HG03045 (cell line): Measurements from ENCODE around the gene DHX15.

Source experiments
- ATAC-seq: cut with Tn5 transposase; IDR thresholded peaks from one replicate; pipeline ENCODE4 v1.9.1; 2021; ENCODE audit warnings: mild to moderate bottlenecking, moderate library complexity; ENCODE audit not compliant: unreplicated experiment

Gene DHX15

DNA sequence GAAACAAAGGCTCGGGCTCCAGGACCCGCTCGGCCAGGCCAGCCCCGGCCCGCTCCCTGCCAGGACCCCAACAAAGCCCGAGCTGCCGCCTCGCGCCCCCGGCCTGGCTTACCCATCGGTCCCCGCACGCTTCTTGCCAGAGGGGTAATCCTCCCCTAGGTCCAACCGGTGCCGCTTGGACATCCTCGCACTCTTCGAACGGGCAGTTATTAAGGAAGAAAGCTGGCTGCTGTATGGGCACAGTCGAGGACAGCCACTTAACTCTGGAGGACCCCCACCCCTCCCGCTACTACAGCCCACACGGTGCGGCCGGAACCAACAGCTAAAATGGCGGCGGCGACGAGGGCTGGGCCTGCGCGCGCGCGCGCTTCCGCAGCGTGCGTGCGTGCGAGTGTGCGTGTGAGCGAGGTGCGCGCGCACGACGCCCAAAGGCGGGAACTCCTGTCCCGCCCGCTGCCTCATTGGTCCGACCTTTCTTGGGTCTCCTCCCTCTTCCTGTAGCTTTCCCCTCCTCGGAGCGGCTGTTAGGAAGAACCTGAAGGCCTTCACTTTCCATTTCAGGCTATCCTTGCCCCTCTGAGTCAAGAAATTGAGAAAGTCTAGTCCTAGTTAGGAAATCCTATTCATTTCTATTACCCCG is at the start of gene DHX15:
DHX15 (minus strand) TSS at position 344 of the 640 bp plus-strand sequence; CDS start at position 183, 161 bp downstream.
- ATAC-seq = peak; percentile 92

DNA sequence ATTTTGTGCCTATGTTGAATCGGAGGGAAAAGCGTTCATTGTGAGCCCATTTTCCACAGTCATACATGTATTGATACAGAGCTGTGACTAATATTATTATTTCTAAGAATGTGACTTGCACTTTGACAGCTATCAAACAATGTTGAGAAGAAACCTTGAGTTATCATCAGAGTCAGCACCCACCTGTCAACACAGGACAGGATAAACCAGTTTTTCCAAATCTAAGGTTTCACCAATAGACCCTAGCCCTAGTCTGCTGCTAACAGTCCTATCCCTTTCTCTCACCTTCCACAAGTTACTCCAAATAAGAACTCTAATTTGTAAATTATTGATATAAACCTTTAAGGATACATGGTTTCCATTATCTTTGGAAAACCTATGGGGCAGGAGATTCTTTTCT is 47.7 kb upstream of the DHX15 start:
- no peak for ATAC-seq

GRCh38 chr4:24630937-24631336 is 46.6 kb upstream of the DHX15 start:
- ATAC-seq = no peak

DNA sequence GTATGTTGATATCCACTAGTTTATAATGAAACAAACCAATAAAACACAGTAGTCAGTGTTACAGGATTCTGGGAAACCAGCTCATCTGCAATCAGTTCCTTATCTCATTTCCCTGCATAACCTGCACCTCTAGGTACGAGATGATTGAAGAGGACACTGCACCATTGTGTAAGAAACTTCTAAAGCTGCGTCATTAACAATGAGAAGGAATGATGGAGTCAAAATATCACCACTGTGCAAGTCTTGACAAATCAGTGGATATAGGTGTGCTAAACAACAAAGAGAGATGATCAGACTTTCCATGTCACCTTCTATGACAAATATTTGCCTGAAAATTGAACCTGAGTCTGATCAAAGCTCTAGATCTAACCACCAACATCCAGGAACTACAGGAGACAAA is 40.7 kb upstream of the DHX15 start:
- no peak for ATAC-seq

DNA sequence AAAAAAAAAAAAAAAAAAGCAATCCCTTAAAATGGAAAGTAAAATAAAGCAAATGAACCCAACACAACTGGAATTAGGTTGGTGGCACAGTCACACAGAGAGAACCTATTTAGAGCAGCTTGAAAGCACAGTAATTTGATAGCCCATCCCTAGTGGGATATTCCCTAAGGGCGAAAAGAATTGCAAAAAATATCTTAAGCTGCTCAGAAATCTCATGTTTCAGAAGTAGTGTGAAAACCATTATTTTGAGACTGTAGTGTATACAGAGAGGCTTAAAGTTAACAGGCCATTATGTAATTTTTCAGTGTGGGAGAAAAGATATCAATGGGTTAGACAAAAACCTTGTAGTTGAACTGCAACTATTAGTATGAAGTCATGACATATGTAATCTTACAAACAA is 40.0 kb upstream of the DHX15 start:
- ATAC-seq = no peak

DNA sequence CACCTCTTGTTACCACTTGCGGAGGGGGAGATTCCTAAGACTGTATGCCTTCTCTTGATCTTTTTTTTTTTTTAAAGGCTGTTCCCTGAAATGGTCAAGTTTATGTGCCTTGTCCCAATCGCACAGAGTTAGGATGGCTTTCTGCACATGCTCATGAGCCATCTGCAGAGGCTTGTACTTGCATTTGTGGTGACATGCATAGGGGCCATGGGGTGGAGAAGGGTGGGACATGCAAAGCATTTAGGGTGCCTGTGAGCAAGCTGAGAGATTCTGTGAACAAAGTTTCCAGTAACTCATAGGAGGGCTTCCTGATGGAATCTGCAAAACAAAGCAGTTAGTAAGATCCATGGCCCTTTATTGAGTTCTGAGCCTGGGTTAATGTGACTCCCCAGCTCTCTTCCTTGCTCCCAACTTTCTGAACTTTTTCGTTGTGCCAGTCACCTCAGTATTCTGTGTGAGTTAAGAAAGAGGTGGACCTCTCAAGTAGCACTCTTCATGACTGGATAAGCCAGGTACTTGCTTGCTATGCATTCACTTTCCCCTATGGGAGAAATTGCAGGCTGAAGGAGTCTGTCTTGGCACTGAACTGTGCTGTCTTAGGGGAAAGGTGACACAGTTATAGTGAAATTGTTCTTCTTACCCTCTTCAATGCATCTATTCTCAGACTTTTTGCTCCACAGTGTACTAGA is 37.9 kb upstream of the DHX15 start:
- ATAC-seq = no peak

- ATAC-seq = no peak
These were observed 31.6 kb upstream of the DHX15 start for GRCh38 chr4:24615977-24616376.

- no peak for ATAC-seq
These were observed 30.5 kb upstream of the DHX15 start for GRCh38 chr4:24614881-24615280.

GRCh38 chr4:24613502-24613901 is 29.1 kb upstream of the DHX15 start:
- no peak for ATAC-seq

DNA sequence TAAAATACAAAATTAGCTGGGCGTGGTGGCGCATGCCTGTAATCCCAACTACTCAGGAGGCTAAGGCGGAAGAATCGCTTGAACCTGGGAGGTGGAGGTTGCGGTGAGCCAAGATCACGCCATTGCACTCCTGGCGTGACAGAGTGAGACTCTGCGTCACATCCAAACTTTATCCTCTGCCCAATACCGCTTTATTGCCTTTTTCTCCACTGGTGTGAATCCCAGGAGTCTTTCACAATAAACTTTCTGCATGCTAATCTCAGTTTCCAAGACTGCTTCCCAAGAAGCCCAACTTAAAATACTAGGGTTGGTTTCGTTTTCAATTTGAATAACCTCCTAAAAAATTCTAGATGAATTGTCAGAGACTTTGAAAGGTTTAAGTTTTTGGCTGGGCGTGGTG is 27.2 kb upstream of the DHX15 start:
- no peak for ATAC-seq

DNA sequence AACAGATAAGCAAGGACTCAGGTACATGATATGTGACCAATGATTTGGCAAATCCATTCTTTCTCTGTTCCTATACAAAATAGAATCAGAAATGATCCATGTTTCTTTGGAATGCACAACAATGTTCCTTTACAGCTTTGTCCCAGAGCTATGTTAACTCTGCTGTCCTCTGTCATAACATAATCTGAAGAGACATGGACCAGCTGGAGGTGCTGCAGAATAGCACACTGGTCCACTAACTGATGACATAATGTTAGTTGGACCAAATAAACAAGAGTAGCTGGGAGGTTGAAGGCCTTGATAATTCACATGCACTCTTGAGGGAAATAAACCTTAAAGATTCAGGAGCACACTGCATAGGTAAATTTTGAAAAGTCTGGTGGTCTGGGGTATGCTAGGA is 23.0 kb upstream of the DHX15 start:
- no peak for ATAC-seq

- no peak for ATAC-seq
These were observed 20.9 kb upstream of the DHX15 start for GRCh38 chr4:24605216-24605615.

DNA sequence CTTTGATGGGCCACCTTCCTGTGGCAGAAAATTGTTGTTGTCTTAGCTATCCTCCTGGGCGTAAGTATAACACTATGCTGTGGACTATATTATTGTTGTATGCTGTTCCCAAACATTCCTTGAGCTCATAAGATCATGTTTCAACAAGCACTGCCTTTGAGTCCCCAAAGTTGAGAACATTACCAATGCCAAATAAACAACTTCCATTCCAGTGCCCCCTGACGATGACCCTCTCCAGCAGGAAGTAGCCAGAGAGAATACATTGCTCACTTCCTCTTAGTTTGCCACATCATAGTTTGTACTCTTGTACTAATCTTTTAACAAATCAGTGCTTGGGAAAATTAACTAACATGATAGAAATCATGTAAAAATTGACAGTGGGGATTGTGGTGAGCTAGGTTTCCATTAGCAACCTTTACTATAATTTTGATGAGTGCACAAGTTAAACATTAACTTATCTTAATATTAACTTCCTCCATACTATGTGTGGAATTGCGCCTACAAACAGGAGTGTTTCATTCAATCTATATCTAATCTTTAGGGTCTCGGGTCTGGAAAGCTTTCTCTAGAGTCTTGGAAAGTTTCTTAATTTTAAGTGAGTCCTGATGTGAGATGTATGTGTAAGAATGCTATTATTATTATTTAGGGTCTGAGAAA is 20.3 kb upstream of the DHX15 start:
- no peak for ATAC-seq

DNA sequence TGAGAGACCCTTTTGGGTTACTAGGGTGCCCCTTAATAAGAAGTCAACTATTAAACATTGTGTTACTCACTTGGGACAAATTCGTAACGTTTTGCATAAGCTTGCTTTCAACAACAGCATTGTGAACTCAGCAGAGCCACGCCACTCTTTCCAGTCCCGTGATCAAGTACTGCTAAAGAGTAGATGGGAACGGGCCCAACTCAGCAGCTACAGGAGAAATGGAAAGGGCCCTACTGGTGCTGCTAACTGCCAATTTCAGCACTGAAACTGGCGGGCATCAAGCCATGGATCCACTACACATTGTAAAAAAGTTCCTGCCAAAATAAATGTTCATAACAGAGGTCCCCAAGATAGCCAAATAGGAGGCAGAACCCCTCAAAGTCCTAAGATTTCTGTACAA is 19.0 kb upstream of the DHX15 start:
- no peak for ATAC-seq

- ATAC-seq = no peak
These were observed 16.8 kb upstream of the DHX15 start for GRCh38 chr4:24601121-24601520.

GRCh38 chr4:24599275-24599674 is 14.9 kb upstream of the DHX15 start:
- no peak for ATAC-seq

- no peak for ATAC-seq
These were observed 13.7 kb upstream of the DHX15 start for GRCh38 chr4:24598025-24598424.

DNA sequence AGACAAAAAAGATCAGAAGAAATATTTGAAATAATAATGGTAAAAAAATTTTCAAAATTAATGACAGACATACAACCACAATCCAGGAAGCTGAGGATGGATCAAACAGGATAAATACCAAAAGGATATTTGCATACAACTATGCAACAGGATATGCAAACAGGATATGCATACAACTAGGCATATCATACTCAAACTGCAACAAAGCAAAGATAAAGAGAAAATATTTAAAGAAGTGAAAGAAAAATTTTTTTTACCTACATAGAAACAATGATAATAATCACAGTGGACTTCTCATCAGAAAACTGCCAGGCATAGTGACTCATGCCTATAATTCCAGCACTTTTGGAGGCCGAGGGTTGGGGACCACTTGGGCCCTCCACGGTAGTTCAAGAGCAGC is 11.3 kb upstream of the DHX15 start:
- ATAC-seq = no peak

- ATAC-seq = no peak
These were observed 10.5 kb upstream of the DHX15 start for GRCh38 chr4:24594887-24595286.

GRCh38 chr4:24589448-24589847 is 5.1 kb upstream of the DHX15 start:
- peak; percentile 40 for ATAC-seq

DNA sequence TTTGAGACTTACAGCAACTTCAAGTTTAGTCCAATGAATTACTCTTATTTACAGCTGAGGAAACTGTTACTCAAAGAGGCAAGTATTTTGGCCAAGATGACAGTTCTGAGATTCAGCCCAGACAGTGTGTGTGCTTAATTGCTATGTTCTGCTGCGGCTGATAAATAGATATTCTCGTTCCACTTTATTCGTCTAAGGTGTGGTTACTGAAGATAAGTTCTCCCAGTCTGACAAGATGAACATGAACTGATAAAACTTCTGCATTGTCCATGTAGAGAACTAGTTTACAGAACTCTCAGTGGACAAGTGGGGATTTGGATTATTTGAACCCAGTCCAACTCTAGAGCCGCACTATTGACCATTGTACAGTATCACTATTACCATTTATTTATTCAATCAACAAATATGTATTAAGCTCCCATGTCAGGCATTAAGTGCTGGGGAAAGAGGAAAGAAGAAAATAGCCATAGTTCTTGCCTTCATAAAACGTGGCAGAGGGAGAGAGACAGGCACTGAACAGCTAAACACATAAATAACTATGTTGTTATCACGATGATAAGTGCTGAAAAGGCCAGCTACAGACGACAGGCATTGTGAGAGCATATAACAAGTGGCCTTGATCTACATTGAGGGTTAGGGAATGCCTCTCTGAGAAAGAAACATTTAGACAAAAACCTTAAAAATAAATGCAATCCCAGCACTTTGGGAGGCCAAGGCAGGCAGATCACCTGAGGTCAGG is 4.0 kb upstream of the DHX15 start:
- no peak for ATAC-seq
